T47D (cell line): Measurements from ENCODE around the gene TULP4.
"Not testable (repeated sequence)": the region's sequence is repeated elsewhere in the genome, so short reads cannot be mapped to it uniquely, and the experiment has no call there.

Experiments used
- DNase-seq, 2 experiments: peaks; one replicate each; pipeline versions ENCODE4 v3.0.0 to v3.0.0-alpha.2; 2011 to 2012; ENCODE audit warnings: low read depth in 1 of 2, low spot score in 1 of 2
- JUND ChIP-seq: IDR thresholded peaks from 2 replicates; pipeline ENCODE4 v1.6.1; 2012; ENCODE audit warnings: low read depth
- in situ Hi-C: cut with HindIII; loops from 2 replicates; pipeline ENCODE4 v1.10.0; 2016; ENCODE audit warnings: low sequenced_read_pairs, low pct_unique_long_range_greater_than_20kb

The TULP4 gene

GRCh38 chr6:158552796-158553138 lies 240.5 kb downstream of the TULP4 start:
- no peak for DNase-seq
- in situ Hi-C loops: no loop called here

GRCh38 chr6:158554611-158555361 lies 242.5 kb downstream of the TULP4 start:
- TF ChIP-seq JUND: no peak
- no peak for DNase-seq
- in situ Hi-C loops: no loop called here

More at GRCh38 chr6:158552796-158553138, 240.5 kb downstream of the TULP4 start:
- no peak for TF ChIP-seq JUND

- TF ChIP-seq JUND: no peak
- no peak for DNase-seq
- in situ Hi-C loops: no loop called here
Observed at GRCh38 chr6:158556113-158556512, 243.8 kb downstream of the TULP4 start.

- DNase-seq, in situ Hi-C loops: not testable (repeated sequence)
Observed at GRCh38 chr6:158557110-158557509, 244.8 kb downstream of the TULP4 start.

GRCh38 chr6:158557927-158558326 lies 245.7 kb downstream of the TULP4 start:
- TF ChIP-seq JUND: no peak
- in situ Hi-C loops: no loop called here
- no peak for DNase-seq

- in situ Hi-C loops: no loop called here
Observed at GRCh38 chr6:158558415-158559306, 246.4 kb downstream of the TULP4 start.

GRCh38 chr6:158559338-158559894 lies 247.2 kb downstream of the TULP4 start:
- DNase-seq: no peak
- in situ Hi-C loops: no loop called here
- no peak for TF ChIP-seq JUND

More at GRCh38 chr6:158558415-158559306, 246.4 kb downstream of the TULP4 start:
- no peak for DNase-seq
- no peak for TF ChIP-seq JUND

GRCh38 chr6:158559895-158560835 lies 247.9 kb downstream of the TULP4 start, which contains the start of gene TMEM181:
Gene TMEM181, plus strand, starts transcription at chr6:158560091. Its CDS starts 134 bp downstream, at chr6:158560225.
- no peak for TF ChIP-seq JUND
- in situ Hi-C loops: no loop called here
- DNase-seq: peak; percentile 55 to 81

GRCh38 chr6:158560836-158561320 lies 248.6 kb downstream of the TULP4 start:
- no peak for DNase-seq
- in situ Hi-C loops: no loop called here
- no peak for TF ChIP-seq JUND
